Stomach (tissue), 4 donors: ENCODE results near the gene AKAP13.

Experiments used
- EP300 ChIP-seq: sonication (generic); formaldehyde crosslinking; IDR thresholded peaks from one replicate; pipeline ENCODE4 v1.6.1; 2017; ENCODE audit warnings: antibody characterized with exemption
- POLR2A ChIP-seq, 4 donors: fragments of 450-650 bp; IDR thresholded peaks; one replicate each; pipeline ENCODE4 v1.6.1; 2016; ENCODE audit warnings: antibody characterized with exemption in 4 of 4, control low read depth in 2 of 4, mild to moderate bottlenecking in 1 of 4, moderate library complexity in 1 of 4
- TF ChIP-seq, protein P1 (sequence below), 7 experiments: fragments of 450-650 bp in 4 of 7; fragments of 200-600 bp in 3 of 7; sonication (generic) in 3 of 7; IDR thresholded peaks; one replicate each; pipeline ENCODE4 v1.5.1; 2016 to 2019; ENCODE audit warnings: antibody characterized with exemption in 7 of 7, control low read depth in 2 of 7, mild to moderate bottlenecking in 1 of 7

DNA sequence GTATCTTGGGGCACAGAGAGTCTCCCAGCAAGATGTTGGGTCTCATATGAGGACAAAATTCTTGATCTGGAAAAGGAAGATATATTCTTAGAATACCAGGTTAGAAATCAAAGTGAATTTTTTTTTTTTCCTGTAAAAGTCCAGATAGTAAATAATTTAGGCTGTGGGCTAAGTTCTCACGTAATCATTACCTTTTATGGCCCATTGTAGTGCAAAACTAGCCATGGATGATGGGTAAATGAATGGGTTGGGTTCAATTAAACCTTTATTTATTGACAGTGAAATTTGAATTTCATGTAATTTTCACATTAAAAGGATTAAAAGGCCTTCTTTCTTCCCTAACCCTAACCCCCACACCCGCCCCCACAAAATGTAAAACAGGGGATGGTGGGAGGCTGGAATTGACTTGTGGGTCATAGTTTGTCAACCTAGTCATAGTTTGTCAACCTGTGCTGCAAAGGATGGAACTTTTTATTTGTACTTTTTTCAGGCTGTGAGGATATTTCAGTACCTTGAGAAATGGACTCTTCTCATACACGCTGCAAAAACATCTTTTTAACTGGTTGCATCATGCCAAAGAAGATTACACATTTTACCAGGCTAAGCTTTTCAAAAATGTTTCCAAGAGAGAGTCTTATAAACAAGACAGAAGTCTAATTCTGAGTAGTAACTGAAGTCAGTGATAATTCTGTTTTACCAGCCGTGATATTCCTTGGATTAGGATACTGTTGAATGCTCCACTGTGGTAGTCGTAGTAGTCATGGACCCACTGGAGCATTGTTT lies 138.8 kb downstream of the AKAP13 start:
- TF ChIP-seq, protein P1, sequence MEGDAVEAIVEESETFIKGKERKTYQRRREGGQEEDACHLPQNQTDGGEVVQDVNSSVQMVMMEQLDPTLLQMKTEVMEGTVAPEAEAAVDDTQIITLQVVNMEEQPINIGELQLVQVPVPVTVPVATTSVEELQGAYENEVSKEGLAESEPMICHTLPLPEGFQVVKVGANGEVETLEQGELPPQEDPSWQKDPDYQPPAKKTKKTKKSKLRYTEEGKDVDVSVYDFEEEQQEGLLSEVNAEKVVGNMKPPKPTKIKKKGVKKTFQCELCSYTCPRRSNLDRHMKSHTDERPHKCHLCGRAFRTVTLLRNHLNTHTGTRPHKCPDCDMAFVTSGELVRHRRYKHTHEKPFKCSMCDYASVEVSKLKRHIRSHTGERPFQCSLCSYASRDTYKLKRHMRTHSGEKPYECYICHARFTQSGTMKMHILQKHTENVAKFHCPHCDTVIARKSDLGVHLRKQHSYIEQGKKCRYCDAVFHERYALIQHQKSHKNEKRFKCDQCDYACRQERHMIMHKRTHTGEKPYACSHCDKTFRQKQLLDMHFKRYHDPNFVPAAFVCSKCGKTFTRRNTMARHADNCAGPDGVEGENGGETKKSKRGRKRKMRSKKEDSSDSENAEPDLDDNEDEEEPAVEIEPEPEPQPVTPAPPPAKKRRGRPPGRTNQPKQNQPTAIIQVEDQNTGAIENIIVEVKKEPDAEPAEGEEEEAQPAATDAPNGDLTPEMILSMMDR (IDR thresholded peaks at IDR 0.05), result no peak
- TF ChIP-seq POLR2A (IDR thresholded peaks at IDR 0.05) (no peak), EP300 (no peak)
